Neural crest cell (in vitro differentiated cells): ENCODE results near the gene NFIA. TPM values are rescaled to one million over a fixed set of nuclear protein-coding genes. Genes with fewer than 3 reads are reported as not detected.

Experiments
- DNase-seq: peaks from one replicate; pipeline ENCODE4 v3.0.0; 2021; ENCODE audit warnings: low read depth, mixed read lengths, low spot score
- H3K27ac Mint-ChIP-seq: one replicate; pipeline ENCODE4 v1.8.0; 2021; ENCODE audit warnings: mild to moderate bottlenecking, mixed read lengths; ENCODE audit not compliant: unreplicated experiment
- H3K27me3 Mint-ChIP-seq: 2 replicates; pipeline ENCODE4 v1.8.0; 2021; ENCODE audit warnings: low read depth, mild to moderate bottlenecking, mixed read lengths
- H3K36me3 Mint-ChIP-seq: 2 replicates; pipeline ENCODE4 v1.8.0; 2021; ENCODE audit warnings: low read depth, mild to moderate bottlenecking, mixed read lengths
- H3K4me1 Mint-ChIP-seq: 2 replicates; pipeline ENCODE4 v1.8.0; 2021; ENCODE audit warnings: mixed read lengths
- H3K4me3 Mint-ChIP-seq: one replicate; pipeline ENCODE4 v1.8.0; 2021; ENCODE audit warnings: mild to moderate bottlenecking, mixed read lengths
- H3K9me3 Mint-ChIP-seq: 2 replicates; pipeline ENCODE4 v1.8.0; 2021; ENCODE audit warnings: mixed read lengths
- total RNA-seq: library from RNA; stranded (reverse); gene quantifications from 2 replicates; pipeline ENCODE4 v1.2.1, GENCODE V29; 2021
- TF ChIP-seq, protein P1 (sequence below): fragments of 200-600 bp; sonication (generic); conservative IDR thresholded peaks from 2 replicates; pipeline ENCODE4 v1.5.0; 2021; ENCODE audit warnings: antibody characterized with exemption, mild to moderate bottlenecking

Gene NFIA
- total RNA-seq, 1 donor from 2014 or later = 3.4 TPM

DNA sequence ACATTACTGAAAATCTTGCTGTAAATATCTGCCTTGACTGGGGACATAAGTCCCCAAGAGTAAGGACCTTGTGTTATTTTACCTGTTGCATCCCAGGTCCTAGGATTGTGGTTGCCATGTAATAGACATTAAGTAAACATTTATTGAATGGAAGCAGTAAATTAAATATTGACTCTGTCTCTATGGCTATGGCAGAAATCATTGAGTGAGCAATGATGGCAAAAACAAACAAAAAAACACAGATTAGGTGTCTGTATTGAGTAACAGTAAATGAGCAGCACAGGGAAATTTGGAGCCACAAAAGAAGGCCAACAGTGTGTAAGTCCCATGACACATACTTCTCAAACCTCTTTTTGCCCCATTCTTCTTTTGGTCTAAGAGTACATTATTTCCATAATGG is 240.4 kb downstream of the NFIA start:
- H3K9me3 Mint-ChIP-seq = peaks cover 4% of the 10 kb centered on the region
- no peak overlapping the region for H3K4me3 Mint-ChIP-seq
- peaks cover 23% of the 10 kb centered on the region for H3K4me1 Mint-ChIP-seq
- H3K27ac Mint-ChIP-seq = no peak overlapping the region
- peaks cover 51% of the 10 kb centered on the region for H3K27me3 Mint-ChIP-seq
- TF ChIP-seq, protein P1, sequence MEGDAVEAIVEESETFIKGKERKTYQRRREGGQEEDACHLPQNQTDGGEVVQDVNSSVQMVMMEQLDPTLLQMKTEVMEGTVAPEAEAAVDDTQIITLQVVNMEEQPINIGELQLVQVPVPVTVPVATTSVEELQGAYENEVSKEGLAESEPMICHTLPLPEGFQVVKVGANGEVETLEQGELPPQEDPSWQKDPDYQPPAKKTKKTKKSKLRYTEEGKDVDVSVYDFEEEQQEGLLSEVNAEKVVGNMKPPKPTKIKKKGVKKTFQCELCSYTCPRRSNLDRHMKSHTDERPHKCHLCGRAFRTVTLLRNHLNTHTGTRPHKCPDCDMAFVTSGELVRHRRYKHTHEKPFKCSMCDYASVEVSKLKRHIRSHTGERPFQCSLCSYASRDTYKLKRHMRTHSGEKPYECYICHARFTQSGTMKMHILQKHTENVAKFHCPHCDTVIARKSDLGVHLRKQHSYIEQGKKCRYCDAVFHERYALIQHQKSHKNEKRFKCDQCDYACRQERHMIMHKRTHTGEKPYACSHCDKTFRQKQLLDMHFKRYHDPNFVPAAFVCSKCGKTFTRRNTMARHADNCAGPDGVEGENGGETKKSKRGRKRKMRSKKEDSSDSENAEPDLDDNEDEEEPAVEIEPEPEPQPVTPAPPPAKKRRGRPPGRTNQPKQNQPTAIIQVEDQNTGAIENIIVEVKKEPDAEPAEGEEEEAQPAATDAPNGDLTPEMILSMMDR = no peak
- H3K36me3 Mint-ChIP-seq = no peaks in the 10 kb centered on the region
- no peak for DNase-seq

DNA sequence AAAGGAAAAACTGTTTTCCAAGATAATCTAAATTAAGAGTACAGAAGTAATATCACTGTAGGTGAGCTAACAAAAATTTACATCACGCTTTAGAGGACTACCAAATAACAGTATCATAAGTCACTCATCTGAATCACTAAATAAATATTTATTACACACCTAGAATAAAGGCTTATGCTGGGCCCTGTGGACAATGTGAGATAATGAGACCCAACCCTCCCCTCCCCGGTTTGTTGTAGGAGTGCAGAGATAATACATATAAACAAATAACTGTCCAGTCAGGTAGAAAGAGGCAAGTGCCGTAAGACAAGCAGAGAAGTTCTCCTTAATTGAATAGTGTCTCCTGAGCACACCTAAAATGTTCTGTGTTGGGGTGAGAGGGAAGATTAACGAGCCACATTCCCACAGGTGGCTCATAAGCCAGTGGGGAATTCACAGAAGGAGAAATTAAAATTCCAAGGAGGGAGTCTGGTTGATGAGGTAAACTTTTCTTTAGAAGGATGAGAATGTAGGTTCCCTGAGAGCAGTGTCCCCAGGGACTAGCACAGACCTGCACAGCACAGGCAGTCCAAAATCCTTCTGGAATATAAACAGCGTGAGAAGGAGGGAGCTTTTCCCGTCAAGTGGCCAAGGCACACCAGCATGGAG is 241.4 kb downstream of the NFIA start:
- TF ChIP-seq, protein P1 = no peak
- Mint-ChIP-seq H3K4me3 (no peak overlapping the region), H3K4me1 (peaks cover 19% of the 10 kb centered on the region), H3K27ac (no peak overlapping the region), H3K9me3 (peaks cover 8% of the 10 kb centered on the region), H3K36me3 (no peaks in the 10 kb centered on the region), H3K27me3 (peaks cover 47% of the 10 kb centered on the region)
- DNase-seq = no peak

DNA sequence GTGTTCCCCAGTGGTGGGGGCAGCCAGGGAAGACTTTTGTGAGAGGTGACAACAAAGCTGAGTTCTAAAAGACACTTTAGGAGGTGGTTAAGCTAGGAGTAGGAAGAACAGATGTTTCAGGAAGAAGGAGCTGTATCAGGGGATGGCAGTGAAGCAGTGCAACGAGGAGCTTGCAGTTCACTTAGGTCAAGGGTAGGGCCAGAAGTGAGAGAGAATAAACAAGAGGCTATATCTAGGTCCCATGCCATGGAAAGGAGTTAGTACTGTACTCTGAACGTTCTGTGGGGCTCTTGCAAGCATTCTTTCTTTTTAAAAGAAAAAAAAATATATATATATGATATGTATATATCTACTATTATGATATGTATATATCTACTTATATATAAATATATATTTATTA is 244.4 kb downstream of the NFIA start:
- Mint-ChIP-seq H3K4me3 (no peak overlapping the region), H3K36me3 (no peaks in the 10 kb centered on the region), H3K27me3 (peaks cover 53% of the 10 kb centered on the region), H3K9me3 (peaks cover 8% of the 10 kb centered on the region), H3K27ac (no peak overlapping the region), H3K4me1 (no peaks in the 10 kb centered on the region)
- TF ChIP-seq, protein P1 = no peak
- no peak for DNase-seq

GRCh38 chr1:61327436-61327835 is 245.1 kb downstream of the NFIA start:
- no peak for DNase-seq
- Mint-ChIP-seq H3K27ac (no peak overlapping the region), H3K27me3 (peaks cover 48% of the 10 kb centered on the region), H3K9me3 (peaks cover 8% of the 10 kb centered on the region), H3K4me1 (no peaks in the 10 kb centered on the region), H3K4me3 (no peak overlapping the region), H3K36me3 (no peaks in the 10 kb centered on the region)
- TF ChIP-seq, protein P1 = no peak

DNA sequence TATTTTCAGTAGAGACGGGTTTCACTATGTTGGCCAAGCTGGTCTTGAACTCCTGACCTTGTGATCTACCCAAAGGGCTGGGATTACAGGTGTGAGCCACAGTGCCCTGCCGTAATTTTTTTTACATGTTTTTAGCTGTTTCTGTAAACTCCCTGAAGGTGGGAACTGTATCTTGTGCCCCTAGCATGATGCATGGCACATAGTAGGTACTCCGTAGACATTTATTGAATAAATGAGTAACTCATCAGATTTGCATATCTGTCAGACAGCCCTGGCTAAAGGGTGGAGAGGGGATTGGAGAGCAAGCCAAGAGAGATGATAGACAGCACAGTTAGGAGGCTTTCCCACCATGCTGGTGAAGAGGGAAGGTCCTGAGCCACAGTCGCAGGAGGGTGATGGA is 247.2 kb downstream of the NFIA start:
- Mint-ChIP-seq H3K4me3 (no peak overlapping the region), H3K27ac (no peak overlapping the region), H3K36me3 (no peaks in the 10 kb centered on the region), H3K9me3 (peaks cover 8% of the 10 kb centered on the region), H3K4me1 (no peaks in the 10 kb centered on the region), H3K27me3 (peaks cover 31% of the 10 kb centered on the region)
- TF ChIP-seq, protein P1 = no peak
- DNase-seq = no peak
